GM21423 (cell line): ENCODE data around the gene BTF3.
"Not testable (repeated sequence)": the region's sequence is repeated elsewhere in the genome, so short reads cannot be mapped to it uniquely, and the experiment has no call there.

Experiments
- ATAC-seq: cut with Tn5 transposase; IDR thresholded peaks from one replicate; pipeline ENCODE4 v1.9.1; 2021; ENCODE audit warnings: mild to moderate bottlenecking, moderate library complexity; ENCODE audit not compliant: unreplicated experiment

The BTF3 gene

DNA sequence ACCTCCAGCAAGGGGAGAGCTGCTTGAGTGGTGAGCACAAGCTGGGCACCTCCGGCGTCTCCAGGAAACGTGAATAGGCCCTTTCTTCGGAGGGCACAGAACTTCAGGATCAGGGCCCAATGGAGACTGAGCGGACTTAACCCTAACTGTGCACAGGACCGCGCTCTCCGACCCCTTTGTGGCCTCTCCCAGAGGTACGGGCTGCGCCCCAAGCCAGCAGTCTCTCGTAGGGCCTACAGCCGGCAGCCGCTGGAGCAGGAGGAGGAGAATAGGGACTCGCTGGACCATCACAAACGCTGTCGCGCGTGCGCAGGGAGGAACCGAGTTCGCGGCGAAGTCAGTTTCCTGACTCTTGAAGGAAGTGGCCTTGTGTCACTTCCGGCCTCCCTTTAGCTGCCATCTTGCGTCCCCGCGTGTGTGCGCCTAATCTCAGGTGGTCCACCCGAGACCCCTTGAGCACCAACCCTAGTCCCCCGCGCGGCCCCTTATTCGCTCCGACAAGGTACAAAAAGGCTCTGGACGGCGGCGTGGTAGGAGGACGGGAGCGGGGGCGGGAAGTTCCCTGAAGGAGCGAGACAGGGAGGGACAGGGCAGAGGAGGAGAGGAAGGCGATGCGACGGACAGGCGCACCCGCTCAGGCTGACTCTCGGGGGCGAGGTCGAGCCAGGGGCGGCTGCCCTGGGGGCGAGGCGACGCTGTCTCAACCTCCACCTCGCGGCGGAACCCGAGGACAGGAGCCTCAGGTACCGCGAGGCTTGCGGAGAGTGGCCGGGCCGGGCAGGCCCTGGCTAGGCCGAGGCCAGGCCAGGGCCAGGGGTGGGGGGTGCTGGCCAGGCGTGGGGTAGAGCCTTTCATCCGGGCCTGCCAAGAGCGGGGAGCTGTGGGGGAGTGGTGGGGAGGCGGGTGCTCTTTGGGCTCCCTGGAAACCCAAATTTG lies at the start of gene BTF3:
BTF3 (plus strand) TSS at position 386 of the 936 bp plus-strand sequence; CDS start at position 612, 226 bp downstream.
- peak; percentile 95 for ATAC-seq

GRCh38 chr5:73448463-73449136 lies 49.6 kb upstream of the BTF3 start, which contains the start of gene FOXD1:
TSS of gene FOXD1 (minus strand) at chr5:73448777. CDS start at chr5:73448362, 415 bp downstream.
- no peak for ATAC-seq

DNA sequence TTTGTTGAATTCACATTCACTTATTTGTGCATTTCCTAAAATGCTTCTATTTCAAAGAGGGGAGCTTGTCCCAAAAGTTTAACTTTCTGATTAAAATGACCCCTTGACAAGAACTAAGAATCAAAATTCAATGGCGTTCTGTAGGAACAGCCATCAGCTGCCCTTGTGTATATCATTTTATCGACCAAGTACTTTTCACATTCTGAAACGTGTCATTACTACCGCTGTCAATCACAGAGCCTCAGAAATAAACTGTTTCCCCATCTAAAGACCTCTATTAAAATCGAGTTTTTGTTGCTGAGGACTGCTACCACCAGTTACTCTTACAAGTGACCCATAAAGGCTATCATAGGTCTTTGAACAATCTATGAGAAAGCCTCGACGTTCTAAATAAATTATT lies 48.1 kb upstream of the BTF3 start:
- no peak for ATAC-seq

DNA sequence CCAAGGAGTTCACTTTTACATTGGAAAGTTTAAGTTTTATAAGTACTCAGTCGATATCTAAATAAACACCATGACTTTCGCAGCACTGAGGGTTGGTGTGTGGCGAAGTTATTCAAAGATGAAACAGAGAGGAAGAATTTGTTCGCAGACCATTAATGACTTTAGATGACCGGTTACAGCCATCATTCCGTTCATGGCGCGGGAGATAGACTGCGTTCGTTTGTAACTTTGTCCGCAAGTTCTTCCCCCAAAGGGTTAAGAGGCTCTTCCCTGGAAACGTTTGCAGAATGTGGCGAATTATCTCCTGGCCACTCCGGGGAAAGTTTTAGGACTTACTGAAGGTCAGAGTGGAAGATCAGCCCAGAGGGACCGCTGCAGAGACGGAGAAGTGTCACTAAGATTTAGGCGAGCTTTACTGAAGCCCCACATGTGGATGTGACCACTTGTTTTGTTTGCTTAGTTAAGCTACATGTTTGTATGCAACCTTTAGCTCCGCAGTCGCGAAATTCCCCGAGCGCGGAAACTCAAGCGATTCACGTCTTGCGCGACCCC lies 47.5 kb upstream of the BTF3 start:
- no peak for ATAC-seq

- no peak for ATAC-seq
These were observed 46.8 kb upstream of the BTF3 start for GRCh38 chr5:73451224-73452130.

GRCh38 chr5:73452215-73452614 lies 46.0 kb upstream of the BTF3 start:
- no peak for ATAC-seq

- peak; percentile 62 for ATAC-seq
These were observed 43.7 kb upstream of the BTF3 start for GRCh38 chr5:73454379-73455036.

DNA sequence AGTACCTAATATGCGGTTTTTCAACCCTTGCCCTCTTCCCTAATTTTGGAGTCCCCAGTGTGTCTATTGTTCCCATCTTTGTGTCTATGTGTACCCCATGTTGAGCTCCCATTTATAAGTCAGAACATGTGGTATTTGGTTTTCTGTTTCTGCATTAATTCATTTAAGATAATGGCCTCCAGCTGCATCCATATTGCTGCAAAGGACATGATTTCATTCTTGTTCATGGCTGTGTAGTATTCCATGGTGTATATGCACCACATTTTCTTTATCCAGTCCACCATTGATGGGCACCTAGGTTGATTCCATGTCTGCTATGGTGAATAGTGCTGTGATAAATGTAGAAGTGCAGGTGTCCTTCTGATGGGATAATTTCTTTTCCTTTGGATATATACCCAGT lies 41.8 kb upstream of the BTF3 start:
- ATAC-seq, result not testable (repeated sequence)

DNA sequence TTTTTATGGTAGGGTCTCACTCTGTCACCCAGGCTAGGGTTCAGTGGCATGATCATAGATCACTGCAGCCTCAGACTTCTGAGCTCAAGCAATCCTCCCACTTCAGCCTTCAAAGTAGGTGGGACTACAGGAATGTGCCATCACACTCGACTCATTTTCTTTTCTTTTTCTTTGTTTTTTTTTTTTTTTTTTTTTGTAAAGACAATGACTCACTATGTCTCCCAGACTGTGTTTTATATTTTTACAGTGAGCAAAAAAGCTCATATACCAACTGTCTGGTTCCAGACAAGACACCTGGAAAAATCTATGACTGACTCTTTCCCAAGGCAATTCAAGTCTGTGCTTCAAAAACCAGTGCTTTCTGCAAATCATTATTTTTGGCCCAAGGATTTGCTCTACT lies 38.9 kb upstream of the BTF3 start:
- ATAC-seq, result no peak

DNA sequence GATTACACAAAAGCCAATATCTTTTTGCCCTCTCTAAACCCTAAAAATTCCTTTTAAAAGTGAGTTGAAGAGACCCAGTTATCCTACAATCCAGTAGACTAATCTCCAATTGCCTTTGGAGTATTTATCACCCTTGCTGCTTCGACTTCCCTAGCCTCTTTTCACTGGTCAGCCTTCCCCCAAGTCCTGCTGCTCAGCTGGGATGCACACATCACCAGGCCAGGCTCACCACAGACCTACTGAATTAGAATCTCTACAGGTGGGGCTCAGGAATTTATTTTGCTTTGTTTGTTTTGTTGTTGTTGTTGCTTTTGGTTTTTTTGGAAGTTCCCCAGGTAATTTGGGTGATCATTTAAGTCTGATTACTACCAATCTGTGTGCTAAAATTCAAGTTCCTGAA lies 38.1 kb upstream of the BTF3 start:
- no peak for ATAC-seq

GRCh38 chr5:73464016-73464745 lies 34.1 kb upstream of the BTF3 start:
- no peak for ATAC-seq

DNA sequence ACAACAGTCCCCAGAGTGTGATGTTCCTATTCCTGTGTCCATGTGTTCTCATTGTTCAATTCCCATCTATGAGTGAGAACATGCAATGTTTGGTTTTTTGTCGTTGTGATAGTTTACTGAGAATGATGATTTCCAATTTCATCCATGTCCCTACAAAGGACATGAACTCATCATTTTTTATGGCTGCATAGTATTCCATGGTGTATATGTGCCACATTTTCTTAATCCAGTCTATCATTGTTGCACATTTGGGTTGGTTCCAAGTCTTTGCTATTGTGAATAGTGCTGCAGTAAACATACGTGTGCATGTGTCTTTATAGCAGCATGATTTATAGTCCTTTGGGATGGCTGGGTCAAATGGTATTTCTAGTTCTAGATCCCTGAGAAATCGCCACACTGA lies 29.6 kb upstream of the BTF3 start:
- ATAC-seq, result not testable (repeated sequence)

DNA sequence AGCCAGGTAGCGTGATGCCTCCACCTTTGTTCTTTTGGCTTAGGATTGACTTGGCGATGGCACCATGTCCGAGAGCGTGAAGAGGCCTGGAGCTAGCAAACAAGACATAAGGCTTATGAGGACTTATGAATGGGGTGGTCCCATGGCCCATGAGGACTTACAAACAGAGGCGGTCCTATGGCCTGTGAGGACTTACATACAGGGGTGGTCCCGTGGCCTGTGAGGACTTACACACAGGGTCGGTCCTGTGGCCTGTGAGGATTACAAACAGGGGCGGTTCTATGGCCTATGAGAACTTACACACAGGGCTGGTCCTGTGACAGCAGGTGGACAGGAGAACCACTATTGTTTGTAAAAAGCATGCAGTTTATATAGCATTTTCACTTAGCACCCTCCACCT lies 28.4 kb upstream of the BTF3 start:
- no peak for ATAC-seq

DNA sequence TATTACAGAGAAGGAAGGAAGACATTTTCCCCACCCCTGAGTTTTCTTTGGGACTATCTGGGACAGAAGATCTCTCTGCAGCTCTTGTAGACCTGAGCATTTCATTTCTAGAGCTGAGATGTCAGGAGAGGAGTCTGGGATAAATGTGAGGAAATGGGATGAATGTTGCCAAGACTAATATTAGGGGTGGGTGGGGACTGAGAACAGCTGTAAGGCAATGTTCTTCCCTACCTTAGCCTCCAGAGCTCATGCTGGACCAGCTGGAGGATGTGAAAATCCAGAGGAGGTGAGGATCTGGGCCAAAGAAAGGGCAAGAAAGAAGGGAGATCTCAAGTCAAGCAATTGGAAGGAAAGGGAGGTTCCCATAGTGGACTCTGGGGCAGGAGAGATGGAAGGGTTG lies 26.6 kb upstream of the BTF3 start:
- no peak for ATAC-seq

- ATAC-seq, result no peak
These were observed 26.1 kb upstream of the BTF3 start for GRCh38 chr5:73472116-73472515.

DNA sequence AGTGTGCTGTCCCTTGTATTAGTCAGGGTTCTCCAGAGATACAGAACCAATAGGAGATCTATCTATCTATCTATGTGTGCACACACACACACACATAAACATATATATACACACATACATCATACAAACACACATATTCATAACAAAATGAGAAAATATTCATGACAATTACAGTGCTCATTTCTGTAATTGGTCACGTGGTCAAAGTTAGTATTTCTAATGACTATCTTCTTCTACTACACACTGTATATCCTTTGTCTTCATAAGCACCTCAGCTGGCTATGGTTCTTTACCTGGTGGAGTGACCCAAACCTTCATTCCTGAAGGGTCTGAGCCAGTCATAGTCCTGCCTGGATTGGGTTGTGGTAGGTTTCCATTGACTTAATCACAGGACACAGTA lies 17.7 kb upstream of the BTF3 start:
- no peak for ATAC-seq

GRCh38 chr5:73482383-73483136 lies 15.7 kb upstream of the BTF3 start:
- no peak for ATAC-seq

- ATAC-seq, result no peak
These were observed 14.6 kb upstream of the BTF3 start for GRCh38 chr5:73483676-73484075.

DNA sequence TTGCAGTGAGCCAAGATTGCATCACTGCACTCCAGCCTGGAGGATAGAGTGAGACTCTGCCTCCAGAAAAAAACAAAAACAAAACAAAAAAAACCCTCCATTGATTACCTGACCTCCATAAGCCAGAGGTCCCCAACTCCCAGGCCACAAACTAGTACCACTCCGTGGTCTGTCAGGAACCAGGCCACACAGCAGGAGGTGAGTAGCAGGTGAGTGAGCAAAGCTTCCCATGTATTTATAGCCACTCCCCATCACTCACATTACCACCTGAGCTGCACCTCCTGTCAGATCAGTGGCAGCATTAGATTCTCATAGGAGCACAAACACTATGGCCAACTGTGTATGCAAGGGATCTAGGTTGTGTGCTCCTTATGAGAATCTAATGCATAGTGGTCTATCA lies 13.7 kb upstream of the BTF3 start:
- no peak for ATAC-seq
